ENCODE data around the gene COL27A1. TPM values are rescaled to one million over a fixed set of nuclear protein-coding genes. Genes with fewer than 3 reads are reported as not detected.
A peak's percentile ranks its signal among the peaks of the same experiment; 100 is the strongest.
"Not testable (repeated sequence)": the region's sequence is repeated elsewhere in the genome, so short reads cannot be mapped to it uniquely, and the experiment has no call there.

Gene COL27A1
- polyA plus RNA-seq, 5 donors, result 117 to 182 (median 145) TPM

GRCh38 chr9:114180696-114181606 is 25.6 kb downstream of the COL27A1 start:
- no peak for DNase-seq

- DNase-seq, result peak; percentile 85 to 87
These were observed 26.5 kb downstream of the COL27A1 start for GRCh38 chr9:114181607-114182409.

GRCh38 chr9:114183006-114183405 is 27.7 kb downstream of the COL27A1 start:
- DNase-seq, result no peak

- DNase-seq, result no peak
These were observed 28.7 kb downstream of the COL27A1 start for GRCh38 chr9:114184071-114184470.

- no peak for DNase-seq
These were observed 29.5 kb downstream of the COL27A1 start for GRCh38 chr9:114184866-114185265.

- no peak for DNase-seq
These were observed 30.5 kb downstream of the COL27A1 start for GRCh38 chr9:114185570-114186490.

- DNase-seq, result no peak
These were observed 31.4 kb downstream of the COL27A1 start for GRCh38 chr9:114186605-114187289.

- DNase-seq, result no peak
These were observed 32.5 kb downstream of the COL27A1 start for GRCh38 chr9:114187827-114188226.

GRCh38 chr9:114189823-114190562 is 34.7 kb downstream of the COL27A1 start:
- no peak for DNase-seq

GRCh38 chr9:114190563-114190905 is 35.2 kb downstream of the COL27A1 start:
- no peak for DNase-seq

GRCh38 chr9:114191402-114191801 is 36.1 kb downstream of the COL27A1 start:
- DNase-seq, result not testable (repeated sequence)

- DNase-seq, result no peak
These were observed 37.2 kb downstream of the COL27A1 start for GRCh38 chr9:114192539-114192938.

- DNase-seq, result no peak
These were observed 37.8 kb downstream of the COL27A1 start for GRCh38 chr9:114193090-114193489.

- DNase-seq, result no peak
These were observed 40.8 kb downstream of the COL27A1 start for GRCh38 chr9:114196117-114196516.

- peak; percentile 84 to 85 for DNase-seq
These were observed 41.8 kb downstream of the COL27A1 start for GRCh38 chr9:114196979-114197622.

GRCh38 chr9:114198249-114199040 is 43.1 kb downstream of the COL27A1 start:
- DNase-seq, result no peak

GRCh38 chr9:114200721-114201300 is 45.5 kb downstream of the COL27A1 start:
- no peak for DNase-seq

GRCh38 chr9:114202396-114202795 is 47.1 kb downstream of the COL27A1 start:
- DNase-seq, result no peak

GRCh38 chr9:114202849-114203248 is 47.5 kb downstream of the COL27A1 start:
- no peak for DNase-seq
